WERI-Rb-1 (cell line): ENCODE results near the gene LATS2.

Experiments used
- DNase-seq: peaks from one replicate; pipeline ENCODE4 v3.0.0-alpha.2; 2020
- H3K27ac ChIP-seq: fragments of 250-450 bp; sonication (Bioruptor Pico); 2 replicates; pipeline ENCODE4 v1.5.1; 2020; ENCODE audit warnings: mild to moderate bottlenecking, moderate library complexity
- H3K27me3 ChIP-seq: fragments of 250-450 bp; sonication (Bioruptor Pico); 2 replicates; pipeline ENCODE4 v1.5.1; 2021; ENCODE audit warnings: mild to moderate bottlenecking, low read depth, moderate library complexity; ENCODE audit not compliant: insufficient read depth, severe bottlenecking
- H3K36me3 ChIP-seq: fragments of 250-450 bp; sonication (Bioruptor Pico); 2 replicates; pipeline ENCODE4 v1.5.1; 2020; ENCODE audit warnings: mild to moderate bottlenecking, moderate library complexity
- H3K4me3 ChIP-seq: 2 replicates; pipeline ENCODE4 v1.5.1; 2011; ENCODE audit warnings: low read depth, mild to moderate bottlenecking, control low read depth, low read length
- H3K9me3 ChIP-seq: fragments of 250-450 bp; sonication (Bioruptor Pico); 2 replicates; pipeline ENCODE4 v1.5.1; 2021; ENCODE audit warnings: mild to moderate bottlenecking, moderate library complexity; ENCODE audit not compliant: severe bottlenecking
- TF ChIP-seq, protein P1 (sequence below): IDR thresholded peaks from 2 replicates; pipeline ENCODE4 v1.5.1; 2011; ENCODE audit warnings: low read depth, mild to moderate bottlenecking, control low read depth, inconsistent platforms, low read length

Gene LATS2

DNA sequence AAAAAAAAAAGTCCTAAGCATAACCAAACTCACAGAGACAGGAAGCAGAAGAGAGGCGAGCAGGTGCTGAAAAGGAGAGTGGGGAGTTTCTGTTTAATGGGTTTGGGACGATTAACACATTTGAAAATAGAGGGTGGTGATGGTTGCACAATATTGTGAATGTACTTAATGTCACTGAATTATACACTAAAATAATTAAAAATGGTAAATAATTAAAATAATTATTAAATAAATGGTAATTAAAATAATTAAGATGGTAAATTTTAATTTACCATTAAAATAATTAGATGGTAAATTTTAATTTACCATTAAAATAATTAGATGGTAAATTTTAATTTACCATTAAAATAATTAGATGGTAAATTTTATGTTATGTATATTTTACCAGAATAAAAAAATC lies 84.0 kb downstream of the LATS2 start:
- no peak overlapping the region for H3K4me3 ChIP-seq
- no peak for DNase-seq
- H3K27ac ChIP-seq = no peak overlapping the region
- H3K36me3 ChIP-seq = no peaks in the 10 kb centered on the region; the same call in none of the 2 replicates
- no peaks in the 10 kb centered on the region for H3K27me3 ChIP-seq
- no peaks in the 10 kb centered on the region for H3K9me3 ChIP-seq
- TF ChIP-seq, protein P1, sequence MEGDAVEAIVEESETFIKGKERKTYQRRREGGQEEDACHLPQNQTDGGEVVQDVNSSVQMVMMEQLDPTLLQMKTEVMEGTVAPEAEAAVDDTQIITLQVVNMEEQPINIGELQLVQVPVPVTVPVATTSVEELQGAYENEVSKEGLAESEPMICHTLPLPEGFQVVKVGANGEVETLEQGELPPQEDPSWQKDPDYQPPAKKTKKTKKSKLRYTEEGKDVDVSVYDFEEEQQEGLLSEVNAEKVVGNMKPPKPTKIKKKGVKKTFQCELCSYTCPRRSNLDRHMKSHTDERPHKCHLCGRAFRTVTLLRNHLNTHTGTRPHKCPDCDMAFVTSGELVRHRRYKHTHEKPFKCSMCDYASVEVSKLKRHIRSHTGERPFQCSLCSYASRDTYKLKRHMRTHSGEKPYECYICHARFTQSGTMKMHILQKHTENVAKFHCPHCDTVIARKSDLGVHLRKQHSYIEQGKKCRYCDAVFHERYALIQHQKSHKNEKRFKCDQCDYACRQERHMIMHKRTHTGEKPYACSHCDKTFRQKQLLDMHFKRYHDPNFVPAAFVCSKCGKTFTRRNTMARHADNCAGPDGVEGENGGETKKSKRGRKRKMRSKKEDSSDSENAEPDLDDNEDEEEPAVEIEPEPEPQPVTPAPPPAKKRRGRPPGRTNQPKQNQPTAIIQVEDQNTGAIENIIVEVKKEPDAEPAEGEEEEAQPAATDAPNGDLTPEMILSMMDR = no peak

DNA sequence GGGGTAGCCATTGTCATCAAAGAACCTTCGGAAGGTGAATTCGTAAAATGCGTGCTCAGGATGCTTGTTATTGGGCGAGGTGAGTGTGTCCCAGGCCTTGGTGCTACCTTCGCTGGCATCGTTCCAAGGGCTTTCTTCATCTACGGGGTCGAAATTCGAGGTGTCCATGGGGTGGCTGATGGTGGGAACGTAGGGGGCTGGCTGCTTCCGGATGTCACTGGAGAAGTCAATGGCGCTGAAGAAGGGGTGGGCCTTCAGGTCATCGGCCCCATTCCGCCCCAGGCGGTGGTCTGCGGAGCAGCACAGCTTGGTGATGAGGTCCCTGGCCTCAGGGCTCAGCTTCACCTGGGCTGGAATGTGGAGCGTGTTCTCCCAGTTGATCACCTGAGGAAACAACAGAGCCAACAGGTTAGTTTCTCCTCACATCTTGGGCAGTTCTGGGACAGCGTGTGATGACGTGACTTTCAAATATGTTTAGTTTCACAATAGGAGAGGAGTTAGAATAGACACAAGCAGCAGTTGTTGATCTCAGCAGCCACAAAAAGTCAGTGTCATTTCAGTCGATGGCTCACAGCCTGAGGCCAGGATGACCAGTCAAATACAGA lies 86.3 kb downstream of the LATS2 start:
- Histone ChIP-seq H3K36me3 (no peaks in the 10 kb centered on the region; the same call in 1 of the 2 replicates), H3K9me3 (no peaks in the 10 kb centered on the region)

DNA sequence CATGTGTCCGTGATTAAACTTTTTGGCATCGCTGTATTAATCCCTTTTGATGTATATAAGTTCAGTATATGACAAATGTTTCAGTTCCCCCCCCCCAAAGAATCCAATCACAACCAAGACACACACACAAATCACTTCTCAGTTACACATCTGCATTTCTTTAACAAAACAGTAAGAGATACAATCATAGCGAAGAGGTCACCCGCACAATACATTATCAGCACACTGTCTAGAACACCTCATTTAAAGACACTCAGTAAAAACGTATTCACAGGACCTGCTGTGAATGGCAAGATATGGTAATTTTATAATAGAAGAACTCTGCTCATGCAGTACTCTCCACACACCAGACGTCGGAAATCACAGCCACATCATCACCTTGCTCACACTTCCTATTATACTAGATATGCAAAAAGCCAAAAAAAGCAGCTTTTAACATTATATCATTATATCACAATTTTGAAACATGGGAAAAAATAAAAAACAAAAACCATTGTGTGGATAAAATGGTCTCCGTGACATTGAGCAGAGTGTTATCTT lies 87.4 kb downstream of the LATS2 start:
- Histone ChIP-seq H3K27me3 (no peaks in the 10 kb centered on the region), H3K4me3 (no peak overlapping the region), H3K36me3 (no peaks in the 10 kb centered on the region; the same call in 1 of the 2 replicates), H3K27ac (no peak overlapping the region), H3K9me3 (no peaks in the 10 kb centered on the region)
- no peak for DNase-seq
- TF ChIP-seq, protein P1 = no peak

More for the DNA sequence above, 86.3 kb downstream of the LATS2 start:
- DNase-seq = no peak
- Histone ChIP-seq H3K27ac (no peak overlapping the region), H3K4me3 (no peak overlapping the region), H3K27me3 (no peaks in the 10 kb centered on the region)
- TF ChIP-seq, protein P1 = no peak

DNA sequence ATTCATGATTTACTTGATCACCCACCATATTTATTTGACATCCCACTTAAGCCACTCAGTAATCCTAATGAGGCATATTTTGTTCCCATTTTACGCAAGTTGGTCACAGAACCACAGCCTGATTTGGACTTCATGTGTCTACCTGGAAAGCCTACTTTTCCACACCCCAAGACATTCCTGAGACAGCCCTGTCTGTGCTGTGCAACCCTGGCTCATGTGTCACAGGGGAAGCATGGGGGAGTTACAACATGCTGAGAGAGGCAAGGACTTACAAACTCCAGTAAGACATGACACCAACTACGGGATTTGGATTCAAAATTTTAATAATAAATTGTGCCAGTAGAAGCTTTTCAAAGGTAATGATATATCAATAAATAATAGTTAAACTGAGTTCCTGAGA lies 88.7 kb downstream of the LATS2 start:
- H3K27me3 ChIP-seq = no peaks in the 10 kb centered on the region
- H3K4me3 ChIP-seq = no peak overlapping the region
- H3K36me3 ChIP-seq = no peaks in the 10 kb centered on the region; the same call in 1 of the 2 replicates
- no peaks in the 10 kb centered on the region for H3K9me3 ChIP-seq
- DNase-seq = no peak
- TF ChIP-seq, protein P1 = no peak
- no peak overlapping the region for H3K27ac ChIP-seq

DNA sequence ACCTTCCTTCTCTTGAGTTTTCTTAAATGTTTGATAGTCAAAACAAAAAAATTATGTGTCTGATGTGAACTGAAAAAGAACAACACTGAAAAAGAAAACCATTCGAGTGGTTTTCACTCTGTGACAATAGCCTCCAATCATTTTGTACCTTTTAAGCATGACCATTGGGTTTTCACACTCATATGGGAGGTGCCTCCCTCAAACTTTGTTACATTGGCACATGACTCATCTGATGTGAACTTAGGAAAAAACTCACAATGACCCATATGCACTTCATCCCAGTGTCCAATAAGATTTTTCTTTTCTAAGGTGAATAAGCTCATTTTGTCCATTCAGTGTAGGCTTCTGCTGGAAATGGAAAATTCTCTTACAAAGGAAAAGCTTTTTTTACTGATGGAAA lies 92.2 kb downstream of the LATS2 start:
- TF ChIP-seq, protein P1 = no peak
- H3K27ac ChIP-seq = no peak overlapping the region
- no peaks in the 10 kb centered on the region for H3K9me3 ChIP-seq
- H3K36me3 ChIP-seq = no peaks in the 10 kb centered on the region
- H3K27me3 ChIP-seq = no peaks in the 10 kb centered on the region
- no peak for DNase-seq
- H3K4me3 ChIP-seq = no peak overlapping the region

DNA sequence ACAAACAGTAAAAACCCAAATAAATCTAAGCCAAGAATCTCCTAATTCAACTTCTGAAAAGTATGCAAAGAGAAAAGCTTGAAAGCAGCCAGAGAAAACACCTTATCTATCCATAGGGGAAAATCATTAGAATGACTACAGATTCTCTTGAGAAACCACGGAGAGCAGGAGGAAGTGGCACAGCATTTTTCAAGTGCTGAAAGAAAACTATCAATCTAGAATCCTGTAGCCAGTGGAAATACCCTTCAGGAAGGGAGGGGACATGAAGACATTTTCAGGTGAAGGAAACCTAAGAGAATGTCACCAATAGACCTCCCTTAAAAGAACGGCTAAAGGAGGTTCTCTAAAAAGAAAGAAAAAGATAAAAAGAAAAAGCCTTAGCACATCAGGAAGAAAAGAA lies 92.6 kb downstream of the LATS2 start:
- H3K27me3 ChIP-seq = no peaks in the 10 kb centered on the region
- DNase-seq = no peak
- TF ChIP-seq, protein P1 = no peak
- H3K4me3 ChIP-seq = no peak overlapping the region
- no peak overlapping the region for H3K27ac ChIP-seq
- no peaks in the 10 kb centered on the region for H3K36me3 ChIP-seq
- no peaks in the 10 kb centered on the region for H3K9me3 ChIP-seq
